Prostate gland (tissue), 2 donors: ENCODE results near the gene BTD.

ENCODE experiments used
- CTCF ChIP-seq, 4 experiments: fragments of 200-600 bp in 2 of 4; fragments of 450-650 bp in 2 of 4; sonication (generic) in 2 of 4; IDR thresholded peaks; 1 replicate in 3 of 4; 2 replicates in 1 of 4; pipeline ENCODE4 v1.5.1; 2016 to 2019; ENCODE audit warnings: antibody characterized with exemption in 4 of 4, mild to moderate bottlenecking in 2 of 4, moderate library complexity in 2 of 4
- POLR2A ChIP-seq: fragments of 450-650 bp; IDR thresholded peaks from one replicate; pipeline ENCODE4 v1.6.1; 2016; ENCODE audit warnings: antibody characterized with exemption, mild to moderate bottlenecking

GRCh38 chr3:15681668-15682067 lies 80.1 kb downstream of the BTD start:
- TF ChIP-seq POLR2A: no peak
- no peak for TF ChIP-seq CTCF (IDR thresholded peaks at IDR 0.05)
